ENCODE results near the gene FRK.
A peak's percentile ranks its signal among the peaks of the same experiment; 100 is the strongest.
"Not testable (repeated sequence)": the region's sequence is repeated elsewhere in the genome, so short reads cannot be mapped to it uniquely, and the experiment has no call there.

FRK gene

GRCh38 chr6:116060572-116061283, at the start of gene FRK:
Gene FRK (minus strand): TSS chr6:116060891. CDS start chr6:116060311, 580 bp downstream.
- no peak for DNase-seq (ENCODE audit: low spot score)

- no peak for DNase-seq (ENCODE audit: low spot score)
Observed at GRCh38 chr6:116108836-116109235, 48.1 kb upstream of the FRK start.

GRCh38 chr6:116106146-116106545, 45.5 kb upstream of the FRK start:
- DNase-seq (ENCODE audit: low spot score) = no peak

- DNase-seq (ENCODE audit: low spot score) = no peak
Observed at GRCh38 chr6:116105247-116105646, 44.6 kb upstream of the FRK start.

GRCh38 chr6:116104636-116105035, 43.9 kb upstream of the FRK start:
- no peak for DNase-seq (ENCODE audit: low spot score)

- no peak for DNase-seq (ENCODE audit: low spot score)
Observed at GRCh38 chr6:116102873-116103272, 42.2 kb upstream of the FRK start.

- DNase-seq (ENCODE audit: low spot score) = no peak
Observed at GRCh38 chr6:116101790-116102189, 41.1 kb upstream of the FRK start.

- DNase-seq (ENCODE audit: low spot score) = no peak
Observed at GRCh38 chr6:116101302-116101718, 40.6 kb upstream of the FRK start.

GRCh38 chr6:116100419-116101301, 40.0 kb upstream of the FRK start, which contains the start of gene NT5DC1:
Gene NT5DC1 (plus strand): TSS chr6:116100853. CDS start chr6:116100931, 78 bp downstream.
- DNase-seq (ENCODE audit: low spot score) = peak; percentile 82

GRCh38 chr6:116099036-116099435, 38.3 kb upstream of the FRK start:
- DNase-seq (ENCODE audit: low spot score) = no peak

- DNase-seq (ENCODE audit: low spot score) = no peak
Observed at GRCh38 chr6:116096979-116097816, 36.5 kb upstream of the FRK start.

GRCh38 chr6:116096048-116096759, 35.5 kb upstream of the FRK start:
- not testable (repeated sequence) for DNase-seq (ENCODE audit: low spot score)

GRCh38 chr6:116094041-116094440, 33.4 kb upstream of the FRK start:
- no peak for DNase-seq (ENCODE audit: low spot score)

GRCh38 chr6:116090251-116090650, 29.6 kb upstream of the FRK start:
- no peak for DNase-seq (ENCODE audit: low spot score)

- no peak for DNase-seq (ENCODE audit: low spot score)
Observed at GRCh38 chr6:116088946-116089345, 28.3 kb upstream of the FRK start.

- no peak for DNase-seq (ENCODE audit: low spot score)
Observed at GRCh38 chr6:116087437-116088027, 26.8 kb upstream of the FRK start.

- DNase-seq (ENCODE audit: low spot score) = no peak
Observed at GRCh38 chr6:116084284-116084683, 23.6 kb upstream of the FRK start.

- no peak for DNase-seq (ENCODE audit: low spot score)
Observed at GRCh38 chr6:116083052-116083451, 22.4 kb upstream of the FRK start.

- no peak for DNase-seq (ENCODE audit: low spot score)
Observed at GRCh38 chr6:116078945-116079344, 18.3 kb upstream of the FRK start.

GRCh38 chr6:116078522-116078921, 17.8 kb upstream of the FRK start:
- DNase-seq (ENCODE audit: low spot score) = no peak

GRCh38 chr6:116074732-116075390, 14.2 kb upstream of the FRK start:
- DNase-seq (ENCODE audit: low spot score) = no peak
